ENCODE data around the gene CALM3. TPM values are rescaled to one million over a fixed set of nuclear protein-coding genes. Genes with fewer than 3 reads are reported as not detected.

The CALM3 gene
- total and polyA plus RNA-seq, 2 experiments from 2014 or later = 148 to 215 TPM

DNA sequence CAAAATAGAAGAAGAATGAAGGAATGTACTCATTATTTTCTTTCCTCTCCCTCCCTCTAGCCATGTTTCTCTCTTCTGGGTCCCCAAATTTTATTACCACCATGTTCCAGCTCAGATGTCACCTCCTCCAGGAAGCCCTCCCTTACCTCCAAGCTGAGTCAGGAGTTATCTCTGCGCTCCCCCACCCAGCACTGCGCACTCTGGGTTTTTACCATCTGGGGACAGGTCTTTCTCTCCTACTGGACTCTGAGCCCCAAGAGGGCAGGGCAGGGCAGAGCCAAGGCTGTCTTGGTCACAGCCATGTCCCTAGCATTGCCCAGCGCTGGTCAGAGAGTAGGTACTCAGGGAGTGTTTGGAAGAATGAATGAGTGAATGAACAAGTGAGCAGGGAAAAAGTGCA lies 32.0 kb downstream of the CALM3 start (continued):
- TF ChIP-seq, protein P1, sequence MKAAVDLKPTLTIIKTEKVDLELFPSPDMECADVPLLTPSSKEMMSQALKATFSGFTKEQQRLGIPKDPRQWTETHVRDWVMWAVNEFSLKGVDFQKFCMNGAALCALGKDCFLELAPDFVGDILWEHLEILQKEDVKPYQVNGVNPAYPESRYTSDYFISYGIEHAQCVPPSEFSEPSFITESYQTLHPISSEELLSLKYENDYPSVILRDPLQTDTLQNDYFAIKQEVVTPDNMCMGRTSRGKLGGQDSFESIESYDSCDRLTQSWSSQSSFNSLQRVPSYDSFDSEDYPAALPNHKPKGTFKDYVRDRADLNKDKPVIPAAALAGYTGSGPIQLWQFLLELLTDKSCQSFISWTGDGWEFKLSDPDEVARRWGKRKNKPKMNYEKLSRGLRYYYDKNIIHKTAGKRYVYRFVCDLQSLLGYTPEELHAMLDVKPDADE (IDR thresholded peaks at IDR 0.05) = no peak
- TF ChIP-seq, protein P2, sequence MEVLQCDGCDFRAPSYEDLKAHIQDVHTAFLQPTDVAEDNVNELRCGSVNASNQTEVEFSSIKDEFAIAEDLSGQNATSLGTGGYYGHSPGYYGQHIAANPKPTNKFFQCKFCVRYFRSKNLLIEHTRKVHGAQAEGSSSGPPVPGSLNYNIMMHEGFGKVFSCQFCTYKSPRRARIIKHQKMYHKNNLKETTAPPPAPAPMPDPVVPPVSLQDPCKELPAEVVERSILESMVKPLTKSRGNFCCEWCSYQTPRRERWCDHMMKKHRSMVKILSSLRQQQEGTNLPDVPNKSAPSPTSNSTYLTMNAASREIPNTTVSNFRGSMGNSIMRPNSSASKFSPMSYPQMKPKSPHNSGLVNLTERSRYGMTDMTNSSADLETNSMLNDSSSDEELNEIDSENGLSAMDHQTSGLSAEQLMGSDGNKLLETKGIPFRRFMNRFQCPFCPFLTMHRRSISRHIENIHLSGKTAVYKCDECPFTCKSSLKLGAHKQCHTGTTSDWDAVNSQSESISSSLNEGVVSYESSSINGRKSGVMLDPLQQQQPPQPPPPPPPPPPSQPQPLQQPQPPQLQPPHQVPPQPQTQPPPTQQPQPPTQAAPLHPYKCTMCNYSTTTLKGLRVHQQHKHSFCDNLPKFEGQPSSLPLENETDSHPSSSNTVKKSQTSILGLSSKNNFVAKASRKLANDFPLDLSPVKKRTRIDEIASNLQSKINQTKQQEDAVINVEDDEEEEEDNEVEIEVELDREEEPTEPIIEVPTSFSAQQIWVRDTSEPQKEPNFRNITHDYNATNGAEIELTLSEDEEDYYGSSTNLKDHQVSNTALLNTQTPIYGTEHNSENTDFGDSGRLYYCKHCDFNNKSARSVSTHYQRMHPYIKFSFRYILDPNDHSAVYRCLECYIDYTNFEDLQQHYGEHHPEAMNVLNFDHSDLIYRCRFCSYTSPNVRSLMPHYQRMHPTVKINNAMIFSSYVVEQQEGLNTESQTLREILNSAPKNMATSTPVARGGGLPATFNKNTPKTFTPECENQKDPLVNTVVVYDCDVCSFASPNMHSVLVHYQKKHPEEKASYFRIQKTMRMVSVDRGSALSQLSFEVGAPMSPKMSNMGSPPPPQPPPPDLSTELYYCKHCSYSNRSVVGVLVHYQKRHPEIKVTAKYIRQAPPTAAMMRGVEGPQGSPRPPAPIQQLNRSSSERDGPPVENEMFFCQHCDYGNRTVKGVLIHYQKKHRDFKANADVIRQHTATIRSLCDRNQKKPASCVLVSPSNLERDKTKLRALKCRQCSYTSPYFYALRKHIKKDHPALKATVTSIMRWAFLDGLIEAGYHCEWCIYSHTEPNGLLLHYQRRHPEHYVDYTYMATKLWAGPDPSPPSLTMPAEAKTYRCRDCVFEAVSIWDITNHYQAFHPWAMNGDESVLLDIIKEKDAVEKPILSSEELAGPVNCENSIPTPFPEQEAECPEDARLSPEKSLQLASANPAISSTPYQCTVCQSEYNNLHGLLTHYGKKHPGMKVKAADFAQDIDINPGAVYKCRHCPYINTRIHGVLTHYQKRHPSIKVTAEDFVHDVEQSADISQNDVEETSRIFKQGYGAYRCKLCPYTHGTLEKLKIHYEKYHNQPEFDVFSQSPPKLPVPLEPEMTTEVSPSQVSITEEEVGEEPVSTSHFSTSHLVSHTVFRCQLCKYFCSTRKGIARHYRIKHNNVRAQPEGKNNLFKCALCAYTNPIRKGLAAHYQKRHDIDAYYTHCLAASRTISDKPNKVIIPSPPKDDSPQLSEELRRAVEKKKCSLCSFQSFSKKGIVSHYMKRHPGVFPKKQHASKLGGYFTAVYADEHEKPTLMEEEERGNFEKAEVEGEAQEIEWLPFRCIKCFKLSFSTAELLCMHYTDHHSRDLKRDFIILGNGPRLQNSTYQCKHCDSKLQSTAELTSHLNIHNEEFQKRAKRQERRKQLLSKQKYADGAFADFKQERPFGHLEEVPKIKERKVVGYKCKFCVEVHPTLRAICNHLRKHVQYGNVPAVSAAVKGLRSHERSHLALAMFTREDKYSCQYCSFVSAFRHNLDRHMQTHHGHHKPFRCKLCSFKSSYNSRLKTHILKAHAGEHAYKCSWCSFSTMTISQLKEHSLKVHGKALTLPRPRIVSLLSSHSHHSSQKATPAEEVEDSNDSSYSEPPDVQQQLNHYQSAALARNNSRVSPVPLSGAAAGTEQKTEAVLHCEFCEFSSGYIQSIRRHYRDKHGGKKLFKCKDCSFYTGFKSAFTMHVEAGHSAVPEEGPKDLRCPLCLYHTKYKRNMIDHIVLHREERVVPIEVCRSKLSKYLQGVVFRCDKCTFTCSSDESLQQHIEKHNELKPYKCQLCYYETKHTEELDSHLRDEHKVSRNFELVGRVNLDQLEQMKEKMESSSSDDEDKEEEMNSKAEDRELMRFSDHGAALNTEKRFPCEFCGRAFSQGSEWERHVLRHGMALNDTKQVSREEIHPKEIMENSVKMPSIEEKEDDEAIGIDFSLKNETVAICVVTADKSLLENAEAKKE (CRISPR knock-in tag; IDR thresholded peaks at IDR 0.05) = no peak

DNA sequence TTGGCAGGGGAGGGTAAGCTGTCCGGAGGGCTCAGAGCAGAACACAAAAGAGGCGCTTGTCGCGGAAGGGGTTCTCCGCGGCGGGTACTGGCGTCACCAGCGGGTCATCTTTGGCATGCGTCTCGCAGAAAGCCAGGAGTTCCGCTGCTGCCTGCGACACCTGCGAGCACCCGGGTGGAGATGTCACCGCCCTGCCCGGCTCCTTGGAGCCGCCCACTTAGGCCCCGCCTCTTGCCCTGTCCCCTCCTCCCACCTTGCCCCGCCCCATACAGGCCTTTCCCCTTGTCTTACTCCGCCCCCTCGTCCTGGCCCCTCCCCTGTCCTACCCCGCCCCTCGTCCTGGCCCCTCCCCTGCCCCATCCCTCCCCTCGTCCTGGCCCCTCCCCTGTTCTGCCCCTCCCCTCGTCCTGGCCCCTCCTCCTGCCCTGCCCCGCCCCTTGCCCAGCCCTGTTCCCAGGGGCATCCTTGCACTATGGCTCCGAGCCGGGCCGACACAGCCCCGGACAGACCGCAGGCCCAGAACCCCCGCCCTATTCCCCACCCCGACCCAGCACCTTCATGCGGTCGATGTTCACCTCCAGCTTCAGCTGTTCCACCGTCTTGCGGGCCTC lies 33.0 kb downstream of the CALM3 start:
- peaks cover 37% of the 10 kb centered on the region for H3K27me3 Mint-ChIP-seq (ENCODE audit: insufficient read depth, low read depth, poor library complexity)
- H3K4me1 ChIP-seq (ENCODE audit: insufficient read depth) = peaks cover 27% of the 10 kb centered on the region
- DNase-seq (ENCODE audit: low spot score) = peak; percentile 96
- H3F3A ChIP-seq (replicated peaks; ENCODE audit: low read depth) = peaks cover 6% of the 10 kb centered on the region; the same call in 1 of the 2 replicates
- ATAC-seq = peak; percentile 59
- peaks cover 57% of the 10 kb centered on the region for H3K27me3 ChIP-seq (ENCODE audit: insufficient read depth)
- peak overlapping the region; percentile 87 for H3K4me3 ChIP-seq
- peak overlapping the region; percentile 79 for H3K4me3 Mint-ChIP-seq
- no peaks in the 10 kb centered on the region for H3K36me3 Mint-ChIP-seq (ENCODE audit: low read depth)
- no peak overlapping the region for H3K27ac Mint-ChIP-seq
- peak overlapping the region; percentile 96 for H3K4me2 ChIP-seq
- H3K36me3 ChIP-seq (ENCODE audit: insufficient read depth) = no peaks in the 10 kb centered on the region
- H3K4me1 Mint-ChIP-seq = peaks cover 23% of the 10 kb centered on the region
- no peaks in the 10 kb centered on the region for H3K9me3 Mint-ChIP-seq
- H3K27ac ChIP-seq (ENCODE audit: low read depth) = no peak overlapping the region
- no peaks in the 10 kb centered on the region for H3K9me2 ChIP-seq (ENCODE audit: insufficient read depth)
- H4K20me1 ChIP-seq (replicated peaks; ENCODE audit: insufficient read depth) = no peaks in the 10 kb centered on the region; the same call in 1 of the 2 replicates
- H2AFZ ChIP-seq = peak overlapping the region; percentile 96
- H3K79me2 ChIP-seq (replicated peaks; ENCODE audit: insufficient read depth) = no peaks in the 10 kb centered on the region
- TF ChIP-seq, protein P3, sequence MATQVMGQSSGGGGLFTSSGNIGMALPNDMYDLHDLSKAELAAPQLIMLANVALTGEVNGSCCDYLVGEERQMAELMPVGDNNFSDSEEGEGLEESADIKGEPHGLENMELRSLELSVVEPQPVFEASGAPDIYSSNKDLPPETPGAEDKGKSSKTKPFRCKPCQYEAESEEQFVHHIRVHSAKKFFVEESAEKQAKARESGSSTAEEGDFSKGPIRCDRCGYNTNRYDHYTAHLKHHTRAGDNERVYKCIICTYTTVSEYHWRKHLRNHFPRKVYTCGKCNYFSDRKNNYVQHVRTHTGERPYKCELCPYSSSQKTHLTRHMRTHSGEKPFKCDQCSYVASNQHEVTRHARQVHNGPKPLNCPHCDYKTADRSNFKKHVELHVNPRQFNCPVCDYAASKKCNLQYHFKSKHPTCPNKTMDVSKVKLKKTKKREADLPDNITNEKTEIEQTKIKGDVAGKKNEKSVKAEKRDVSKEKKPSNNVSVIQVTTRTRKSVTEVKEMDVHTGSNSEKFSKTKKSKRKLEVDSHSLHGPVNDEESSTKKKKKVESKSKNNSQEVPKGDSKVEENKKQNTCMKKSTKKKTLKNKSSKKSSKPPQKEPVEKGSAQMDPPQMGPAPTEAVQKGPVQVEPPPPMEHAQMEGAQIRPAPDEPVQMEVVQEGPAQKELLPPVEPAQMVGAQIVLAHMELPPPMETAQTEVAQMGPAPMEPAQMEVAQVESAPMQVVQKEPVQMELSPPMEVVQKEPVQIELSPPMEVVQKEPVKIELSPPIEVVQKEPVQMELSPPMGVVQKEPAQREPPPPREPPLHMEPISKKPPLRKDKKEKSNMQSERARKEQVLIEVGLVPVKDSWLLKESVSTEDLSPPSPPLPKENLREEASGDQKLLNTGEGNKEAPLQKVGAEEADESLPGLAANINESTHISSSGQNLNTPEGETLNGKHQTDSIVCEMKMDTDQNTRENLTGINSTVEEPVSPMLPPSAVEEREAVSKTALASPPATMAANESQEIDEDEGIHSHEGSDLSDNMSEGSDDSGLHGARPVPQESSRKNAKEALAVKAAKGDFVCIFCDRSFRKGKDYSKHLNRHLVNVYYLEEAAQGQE (IDR thresholded peaks at IDR 0.05; ENCODE audit: unreplicated experiment) = no peak
- no peak for TF ChIP-seq ZNF331 (CRISPR knock-in tag; IDR thresholded peaks at IDR 0.05; ENCODE audit: low read depth)
- no peak for TF ChIP-seq NANOG (IDR thresholded peaks at IDR 0.05; ENCODE audit: borderline replicate concordance)

All from GM23338 (cell line).